ENCODE data around the gene PLEKHH1. TPM values are rescaled to one million over a fixed set of nuclear protein-coding genes. Genes with fewer than 3 reads are reported as not detected.

The PLEKHH1 gene
- total RNA-seq, 4 donors from 2014 or later, result 71.1 to 123 (median 79.7) TPM

- in situ Hi-C loops (cut with MboI; ENCODE audit: low pct_ligation_motif_present in 1 of 4, low pct_unique_long_range_greater_than_20kb in 1 of 4, low sequenced_read_pairs in 3 of 4), result no loop called here
- intact Hi-C loops (cut with DNase I; ENCODE audit: low total_unique reads), result no loop called here
- no peaks in the 10 kb centered on the region for H3K9me3 ChIP-seq
- no peak overlapping the region for H3K27ac ChIP-seq
- no peaks in the 10 kb centered on the region for H3K36me3 ChIP-seq
- DNase-seq, result no peak
- H3K27me3 ChIP-seq, result no peaks in the 10 kb centered on the region
- TF ChIP-seq POLR2A (IDR thresholded peaks at IDR 0.05) (no peak), CTCF (IDR thresholded peaks at IDR 0.05) (no peak), POLR2AphosphoS5 (IDR thresholded peaks at IDR 0.05) (no peak), EP300 (IDR thresholded peaks at IDR 0.05; ENCODE audit: low read depth) (no peak)
- 83 to 94% methylated on average over 4 of the region's 4 CpGs for WGBS, 2 donors (ENCODE audit: low coverage in 1 of 2)
- H3K4me3 ChIP-seq, result no peak overlapping the region
- peaks cover 0 to 13% (median 2%) of the 10 kb centered on the region in 4 donors for H3K4me1 ChIP-seq
Measured at GRCh38 chr14:67487332-67487731, 45.8 kb upstream of the PLEKHH1 start.

- Histone ChIP-seq H3K9me3 (peaks cover 1 to 3% of the 10 kb centered on the region in 2 donors), H3K4me3 (peak within 1 kb of the TSS in 3 of 4 donors; percentile 14 to 39 (median 29)), H3K27me3 (no peaks in the 10 kb centered on the region), H3K27ac (peak within 1 kb of the TSS; percentile 56 to 73 (median 62)), H3K36me3 (no peaks in the 10 kb centered on the region), H3K4me1 (peaks cover 0 to 13% (median 2%) of the 10 kb centered on the region in 4 donors)
- DNase-seq, result peak; percentile 74
- no peak for TF ChIP-seq POLR2A (IDR thresholded peaks at IDR 0.05)
- TF ChIP-seq EP300 (IDR thresholded peaks at IDR 0.05; ENCODE audit: low read depth), result no peak
- TF ChIP-seq CTCF (IDR thresholded peaks at IDR 0.05), result no peak
- intact Hi-C loops (cut with DNase I; ENCODE audit: low total_unique reads), result no loop called here
- in situ Hi-C loops (cut with MboI; ENCODE audit: low pct_ligation_motif_present in 1 of 4, low pct_unique_long_range_greater_than_20kb in 1 of 4, low sequenced_read_pairs in 3 of 4), result no loop called here
- 55% methylated on average over 13 of the region's 13 CpGs; no CpG with 5 or more reads in 1 of the 2 donors for whole genome bisulfite sequencing, 2 donors (ENCODE audit: low coverage in 1 of 2)
Measured at GRCh38 chr14:67487937-67488893, 44.9 kb upstream of the PLEKHH1 start, which contains the start of gene TMEM229B. TMEM229B (minus strand) TSS chr14:67488721; CDS start chr14:67473923, 14,798 bp downstream.

DNA sequence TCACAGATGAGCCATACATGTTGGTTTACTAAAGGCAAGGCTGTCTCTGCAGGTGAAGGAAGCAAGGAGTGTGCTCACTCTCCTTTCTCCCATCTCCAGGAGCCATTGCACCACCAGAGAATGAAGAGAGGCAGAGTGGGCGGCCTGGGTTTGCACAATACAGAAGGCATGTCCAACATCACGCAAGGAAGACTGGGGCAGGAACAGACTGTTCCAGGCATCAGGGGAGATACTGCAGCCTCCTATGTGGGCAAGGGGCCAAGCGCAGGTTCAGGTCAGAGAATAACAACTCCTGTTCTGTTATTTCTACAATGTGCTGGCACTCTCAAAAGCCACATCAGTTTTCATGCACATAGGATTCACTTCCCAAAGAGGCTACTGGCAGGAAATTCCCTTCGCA lies 42.9 kb upstream of the PLEKHH1 start:
- Histone ChIP-seq H3K27ac (no peak overlapping the region), H3K9me3 (peaks cover 8 to 9% of the 10 kb centered on the region in 2 donors), H3K4me1 (peaks cover 0 to 13% (median 2%) of the 10 kb centered on the region in 4 donors), H3K27me3 (no peaks in the 10 kb centered on the region), H3K4me3 (no peak overlapping the region), H3K36me3 (no peaks in the 10 kb centered on the region)
- intact Hi-C loops (cut with DNase I; ENCODE audit: low total_unique reads), result no loop called here
- 78 to 95% methylated on average over 1 to 4 of the region's 4 CpGs for WGBS, 2 donors (ENCODE audit: low coverage in 1 of 2)
- TF ChIP-seq EP300 (IDR thresholded peaks at IDR 0.05; ENCODE audit: low read depth), result no peak
- no peak for TF ChIP-seq POLR2A (IDR thresholded peaks at IDR 0.05)
- TF ChIP-seq POLR2AphosphoS5 (IDR thresholded peaks at IDR 0.05), result no peak
- no peak for TF ChIP-seq CTCF (IDR thresholded peaks at IDR 0.05)
- in situ Hi-C loops (cut with MboI; ENCODE audit: low pct_ligation_motif_present in 1 of 4, low pct_unique_long_range_greater_than_20kb in 1 of 4, low sequenced_read_pairs in 3 of 4), result no loop called here
- DNase-seq, result no peak

DNA sequence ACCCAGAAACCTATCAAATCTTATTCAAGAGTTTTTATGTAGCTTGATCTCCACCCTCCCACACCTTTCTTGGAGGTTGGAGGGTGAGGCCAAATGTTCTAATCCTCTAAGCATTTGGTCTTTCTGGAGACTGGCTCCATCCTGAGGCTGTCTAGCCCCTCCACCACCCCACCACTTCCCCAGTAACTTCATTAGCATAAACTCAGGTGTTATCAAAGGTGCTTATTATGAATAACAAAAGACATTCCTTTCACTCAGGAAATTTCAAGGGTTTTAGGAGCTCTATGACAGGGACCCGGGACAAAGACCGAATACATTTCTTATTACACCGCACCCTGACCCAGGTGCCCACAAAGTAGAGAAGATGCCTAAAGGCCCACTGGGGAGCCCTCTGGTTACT lies 41.8 kb upstream of the PLEKHH1 start:
- Histone ChIP-seq H3K27ac (no peak overlapping the region), H3K27me3 (no peaks in the 10 kb centered on the region), H3K9me3 (peaks cover 8 to 9% of the 10 kb centered on the region in 2 donors), H3K4me1 (peaks cover 0 to 13% (median 2%) of the 10 kb centered on the region in 4 donors), H3K36me3 (no peaks in the 10 kb centered on the region), H3K4me3 (no peak overlapping the region)
- TF ChIP-seq EP300 (IDR thresholded peaks at IDR 0.05; ENCODE audit: low read depth) (no peak), CTCF (IDR thresholded peaks at IDR 0.05) (no peak), POLR2A (IDR thresholded peaks at IDR 0.05) (no peak), POLR2AphosphoS5 (IDR thresholded peaks at IDR 0.05) (no peak)
- 95% methylated on average over 3 of the region's 3 CpGs; no CpG with 5 or more reads in 1 of the 2 donors for WGBS, 2 donors (ENCODE audit: low coverage in 1 of 2)
- DNase-seq, result no peak
- intact Hi-C loops (cut with DNase I; ENCODE audit: low total_unique reads) (no loop called here), in situ Hi-C loops (cut with MboI; ENCODE audit: low pct_ligation_motif_present in 1 of 4, low pct_unique_long_range_greater_than_20kb in 1 of 4, low sequenced_read_pairs in 3 of 4) (no loop called here)

Data from transverse colon (tissue), 4 donors.